CD4-positive, alpha-beta T cell treated with Interleukin-15 for 1 hour (primary cell): ENCODE measurements around the gene YIF1A.
A peak's percentile ranks its signal among the peaks of the same experiment; 100 is the strongest.
"Not testable (repeated sequence)": the region's sequence is repeated elsewhere in the genome, so short reads cannot be mapped to it uniquely, and the experiment has no call there.

Source experiments
- DNase-seq: peaks from one replicate; pipeline ENCODE4 v3.0.0-alpha.2; 2020

YIF1A gene

DNA sequence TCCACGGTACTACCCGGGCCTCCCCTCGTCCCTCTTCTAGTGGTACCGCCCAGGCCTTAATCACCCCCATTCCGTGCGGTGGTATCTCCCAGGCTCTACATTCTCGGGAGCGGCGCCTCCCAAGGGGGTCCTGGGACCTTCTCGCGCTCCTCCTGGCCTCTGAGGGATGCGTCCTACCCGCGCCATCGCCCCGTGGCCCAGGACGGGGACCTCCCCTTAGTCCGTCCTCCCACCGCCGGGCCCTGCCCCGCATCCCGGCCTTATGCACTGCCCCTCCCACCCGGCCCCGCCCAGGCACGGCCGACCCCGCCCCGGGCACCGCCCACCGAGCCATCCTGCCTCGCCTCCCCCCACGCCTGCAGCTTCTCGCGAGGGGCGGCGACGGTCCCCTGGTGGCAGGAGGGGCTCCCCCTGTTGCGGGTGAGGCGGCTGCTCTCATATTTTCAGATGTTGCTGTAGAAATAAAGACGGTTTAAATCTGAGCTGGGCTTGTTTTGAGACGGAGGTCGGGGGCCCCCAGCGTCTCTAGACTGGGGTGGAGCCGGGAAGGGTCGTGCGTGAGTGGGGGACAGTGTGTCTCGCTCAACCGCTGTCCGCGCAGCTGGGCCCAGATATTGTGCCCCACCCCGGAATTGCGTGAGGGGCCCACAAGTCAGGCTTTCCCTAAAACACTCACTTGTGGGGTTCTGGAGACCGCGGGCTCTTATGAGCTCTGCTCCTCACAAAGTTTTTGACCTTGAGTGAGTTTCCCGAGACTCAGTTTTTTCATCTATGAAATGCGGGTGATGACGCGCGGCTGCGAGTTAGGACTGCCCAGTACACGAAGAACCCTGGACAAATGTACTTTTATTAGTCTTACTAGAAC, 21.3 kb downstream of the YIF1A start:
- DNase-seq: peak; percentile 88

GRCh38 chr11:66267039-66267378, 21.9 kb downstream of the YIF1A start:
- no peak for DNase-seq

DNA sequence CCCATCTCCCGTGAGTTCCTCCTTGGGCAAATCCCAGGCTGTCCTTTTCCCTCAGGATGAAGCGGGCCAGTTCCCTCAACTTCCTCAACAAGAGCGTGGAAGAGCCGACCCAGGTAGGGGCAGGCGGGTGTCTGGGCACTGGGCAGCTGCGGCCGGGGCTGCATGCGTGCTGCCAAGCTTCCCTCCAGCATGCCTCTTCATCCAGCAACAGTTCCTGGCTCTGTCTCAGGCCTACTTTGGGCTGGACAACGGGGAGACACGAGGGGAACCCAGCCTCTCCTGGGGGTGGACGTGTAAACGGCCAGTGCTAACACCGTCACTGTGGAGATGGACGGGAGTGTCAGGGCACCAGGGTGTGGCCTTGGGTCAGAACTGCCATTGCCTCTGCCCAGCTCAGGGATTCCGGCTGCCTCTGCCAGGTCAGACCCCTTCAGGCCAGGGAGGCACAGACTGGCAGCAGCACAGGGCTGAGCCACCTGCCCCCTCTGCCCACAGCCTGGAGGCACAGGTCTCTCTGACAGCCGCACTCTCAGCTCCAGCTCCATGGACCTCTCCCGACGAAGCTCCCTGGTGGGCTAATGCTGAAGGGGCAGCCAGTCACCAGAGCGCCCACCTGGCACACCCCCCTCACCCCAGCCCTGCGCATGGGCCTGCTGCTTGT, 22.4 kb downstream of the YIF1A start:
- no peak for DNase-seq

GRCh38 chr11:66265531-66266377, 23.2 kb downstream of the YIF1A start:
- no peak for DNase-seq

DNA sequence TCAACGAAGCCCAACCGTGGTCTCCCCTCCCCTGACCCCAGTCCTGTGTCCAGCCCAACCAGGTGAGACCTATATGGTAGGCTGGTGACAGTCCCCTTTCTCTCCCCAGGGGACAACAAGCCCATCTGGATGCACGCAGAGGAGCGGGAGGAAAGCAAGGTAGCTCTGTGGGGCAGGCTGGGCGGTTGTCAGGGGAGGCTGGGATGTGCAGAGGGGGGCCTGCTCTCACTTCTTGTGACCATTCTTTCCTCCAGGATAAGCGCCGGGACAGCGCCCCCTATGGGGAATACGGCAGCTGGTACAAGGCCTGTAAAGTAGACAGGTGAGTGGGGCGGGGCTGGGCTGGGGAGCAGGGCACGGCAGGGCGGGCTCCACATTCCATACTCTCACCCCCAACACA, 24.0 kb downstream of the YIF1A start:
- DNase-seq: no peak

GRCh38 chr11:66264383-66264782, 24.6 kb downstream of the YIF1A start:
- no peak for DNase-seq

- DNase-seq: no peak
Measured at GRCh38 chr11:66263785-66264184, 25.2 kb downstream of the YIF1A start.

DNA sequence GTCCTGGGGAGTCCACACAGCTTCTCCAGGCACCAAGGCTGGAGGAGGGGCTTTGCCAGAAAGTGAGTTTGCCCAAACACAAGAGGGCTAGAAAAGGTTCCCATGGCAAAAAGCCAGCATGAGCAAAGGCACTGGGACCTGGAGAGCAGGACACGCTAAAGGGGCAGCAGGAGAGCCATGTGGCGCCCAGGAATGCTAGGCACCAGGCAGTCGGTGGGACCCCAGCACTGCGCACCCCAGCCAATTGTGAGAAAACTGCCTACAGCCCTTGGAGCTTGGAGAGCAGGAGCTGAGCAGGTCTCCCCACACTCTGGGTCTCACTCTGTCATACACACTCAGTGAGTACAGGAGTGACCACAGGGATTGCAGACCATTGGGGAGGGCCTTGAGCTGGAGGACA, 25.7 kb downstream of the YIF1A start:
- DNase-seq: no peak

DNA sequence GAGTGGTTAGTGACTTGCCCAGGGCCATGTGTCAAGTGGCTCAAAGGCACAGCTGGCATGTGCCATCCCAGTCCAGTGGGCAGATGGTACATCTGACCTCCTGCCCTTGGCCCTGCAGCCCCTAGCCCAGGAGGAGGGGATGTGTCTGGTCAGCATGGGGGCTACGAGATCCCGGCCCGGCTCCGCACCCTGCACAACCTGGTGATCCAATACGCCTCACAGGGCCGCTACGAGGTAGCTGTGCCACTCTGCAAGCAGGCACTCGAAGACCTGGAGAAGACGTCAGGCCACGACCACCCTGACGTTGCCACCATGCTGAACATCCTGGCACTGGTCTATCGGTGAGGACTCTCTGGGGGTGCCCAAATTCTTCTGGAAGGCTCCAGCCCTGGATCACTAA, 26.2 kb downstream of the YIF1A start:
- DNase-seq: no peak

- no peak for DNase-seq
Measured at GRCh38 chr11:66262191-66262590, 26.8 kb downstream of the YIF1A start.

GRCh38 chr11:66261578-66261977, 27.4 kb downstream of the YIF1A start:
- DNase-seq: no peak

DNA sequence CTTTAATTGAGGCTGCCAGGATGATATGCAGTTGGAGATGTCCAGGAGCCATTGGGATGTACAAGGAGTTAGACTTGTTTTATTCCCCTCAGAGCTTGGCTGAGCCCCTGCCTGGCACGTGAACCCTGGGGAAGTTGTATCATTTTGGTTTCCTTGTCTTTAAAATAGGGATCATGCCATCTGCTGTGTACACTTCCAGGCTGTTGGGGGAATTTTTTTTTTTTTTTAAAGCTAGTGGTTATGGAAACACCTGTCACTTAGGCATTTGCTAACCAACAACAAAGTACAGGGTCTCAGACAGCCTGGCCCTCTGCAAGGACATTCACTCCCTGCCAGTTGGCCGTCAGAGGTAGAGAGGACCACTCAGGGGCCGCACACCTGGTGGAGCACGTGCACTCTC, 29.0 kb downstream of the YIF1A start:
- no peak for DNase-seq

GRCh38 chr11:66259225-66259624, 29.7 kb downstream of the YIF1A start:
- DNase-seq: no peak

- no peak for DNase-seq
Measured at GRCh38 chr11:66258473-66258893, 30.5 kb downstream of the YIF1A start.

- not testable (repeated sequence) for DNase-seq
Measured at GRCh38 chr11:66253081-66253480, 35.9 kb downstream of the YIF1A start.

DNA sequence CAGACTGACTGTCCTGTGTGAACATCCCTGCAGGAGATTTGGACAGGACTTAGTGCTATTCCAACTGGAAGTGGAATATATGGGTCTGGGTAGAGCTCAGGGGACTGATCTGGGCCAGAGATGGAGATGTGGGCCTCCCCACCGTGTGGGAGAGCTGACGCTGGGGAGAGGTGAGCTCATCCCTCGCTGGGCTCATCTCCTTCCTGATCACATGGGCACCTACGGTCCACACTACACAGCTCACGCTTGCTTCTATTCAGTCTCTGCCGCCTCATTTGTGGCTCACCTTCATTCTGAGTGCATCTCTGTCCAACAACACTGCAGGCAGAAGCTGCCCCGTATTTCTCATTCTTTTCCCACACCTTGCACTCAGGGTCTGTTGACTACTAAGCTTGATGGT, 37.1 kb downstream of the YIF1A start:
- DNase-seq: no peak

DNA sequence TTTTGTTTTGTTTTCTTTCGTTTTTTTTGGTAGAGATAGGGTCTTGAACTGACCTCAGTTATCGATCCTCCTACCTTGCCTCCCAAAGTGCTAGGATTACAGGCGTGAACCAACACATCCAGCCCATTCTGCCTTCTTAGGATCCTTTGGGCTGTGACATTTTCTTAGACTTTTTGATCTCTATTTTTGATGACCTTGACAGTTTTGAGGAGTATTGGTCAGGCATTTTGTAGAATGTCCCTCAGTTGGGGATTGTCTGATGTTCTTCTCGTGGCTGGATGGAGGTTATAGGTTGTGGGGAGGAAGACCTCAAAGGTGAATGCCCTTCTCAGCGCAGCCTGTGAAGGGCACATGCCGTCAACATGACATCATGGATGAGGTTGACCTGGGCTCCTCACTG, 40.0 kb downstream of the YIF1A start:
- no peak for DNase-seq

DNA sequence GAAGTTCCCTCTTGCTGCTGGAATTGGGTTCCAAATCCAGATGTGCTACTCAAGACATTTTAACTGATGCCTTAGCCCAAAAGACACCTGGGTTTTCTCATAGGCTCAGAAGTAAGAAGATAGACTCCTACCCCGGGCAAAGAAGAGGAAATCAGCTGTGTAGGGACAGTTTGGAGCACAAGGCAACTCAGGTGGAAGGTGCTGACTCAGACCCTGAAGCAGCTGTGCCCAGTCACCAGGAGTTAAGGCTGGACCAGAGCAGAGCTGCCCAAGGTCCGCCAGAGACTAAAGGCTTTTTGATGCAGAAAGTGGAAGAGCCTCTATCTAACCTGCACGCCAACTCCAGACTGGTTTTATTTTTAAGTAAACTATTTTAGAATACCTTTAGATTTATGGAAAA, 41.1 kb downstream of the YIF1A start:
- no peak for DNase-seq

DNA sequence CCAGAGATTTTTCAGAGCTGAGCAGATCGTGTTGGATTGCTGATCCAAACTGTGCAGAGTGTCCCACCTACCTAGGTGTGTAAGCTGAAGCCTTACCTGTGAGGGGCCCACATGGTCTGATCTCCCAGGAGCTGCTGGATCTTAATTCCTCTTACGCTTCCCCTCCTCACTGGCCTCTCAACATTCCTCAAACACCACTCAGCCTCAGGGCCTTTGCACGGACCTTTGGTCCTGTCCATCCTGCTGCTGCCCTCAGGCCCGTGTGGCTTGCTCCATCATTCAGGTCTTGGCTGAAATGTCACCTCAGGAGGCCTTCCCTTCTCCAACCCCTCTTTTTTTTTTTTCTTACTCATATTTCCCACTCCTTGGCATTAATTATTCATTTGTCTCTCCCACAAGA, 41.6 kb downstream of the YIF1A start:
- DNase-seq: no peak

- DNase-seq: no peak
Measured at GRCh38 chr11:66243782-66244535, 45.0 kb downstream of the YIF1A start.

DNA sequence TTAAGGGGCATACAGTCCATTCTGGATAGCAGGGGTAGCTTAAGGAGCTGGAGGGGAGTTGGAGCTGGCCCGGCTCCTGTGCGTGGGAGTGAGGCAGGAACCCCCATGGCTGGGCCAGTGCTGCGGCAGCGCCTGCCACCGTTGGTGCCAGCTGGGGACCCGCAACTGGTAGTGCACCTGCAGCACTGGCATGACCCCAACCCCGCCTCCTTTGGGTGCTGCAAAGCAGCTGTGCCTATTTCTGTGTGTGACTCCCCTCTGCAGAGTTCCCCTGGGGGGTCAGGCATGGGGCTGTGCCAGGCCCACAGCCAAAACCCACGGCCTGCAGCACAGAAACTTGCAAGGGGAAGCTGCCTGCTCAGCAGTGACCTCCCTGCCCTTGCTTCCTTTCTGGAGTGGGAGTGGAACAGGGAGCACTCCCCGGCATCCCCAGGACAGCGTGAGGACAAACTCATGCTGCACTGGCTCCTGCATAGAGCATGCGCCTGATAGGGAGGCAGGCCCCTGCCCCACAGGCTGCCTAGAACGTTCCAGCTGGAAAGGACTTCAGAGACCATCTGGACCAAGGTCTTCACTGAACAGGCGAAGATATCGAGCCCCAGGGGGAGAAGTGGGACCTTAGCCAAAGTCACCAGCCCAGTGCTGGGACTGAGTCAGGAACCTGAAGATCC, 46.7 kb downstream of the YIF1A start:
- no peak for DNase-seq

GRCh38 chr11:66240781-66241136, 48.2 kb downstream of the YIF1A start:
- DNase-seq: no peak
